ENCODE measurements around the gene EEF1AKMT1. TPM values are rescaled to one million over a fixed set of nuclear protein-coding genes. Genes with fewer than 3 reads are reported as not detected.

Gene EEF1AKMT1
- total RNA-seq, 1 experiment from 2014 or later: 6.1 TPM

DNA sequence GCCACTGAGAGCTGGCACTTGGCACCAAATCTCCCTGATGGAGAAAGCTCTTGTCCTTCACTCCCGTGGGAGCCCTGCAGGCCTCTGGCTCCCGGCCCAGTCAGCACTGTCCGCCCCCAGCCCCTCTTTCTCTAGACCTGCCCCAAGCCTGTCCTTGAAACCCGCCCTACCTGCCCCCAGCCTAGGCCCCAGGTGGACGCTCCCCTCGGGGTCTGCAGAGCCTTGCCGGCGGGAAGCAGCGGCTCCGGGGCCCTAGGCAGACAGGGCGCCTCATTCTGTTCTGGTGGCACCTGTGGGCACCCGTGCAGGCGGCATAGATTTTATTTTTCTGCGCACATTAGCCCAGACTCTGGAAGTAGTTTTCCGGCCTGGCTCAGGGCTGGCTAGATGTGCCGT lies 52.7 kb downstream of the EEF1AKMT1 start:
- H2BK15ac ChIP-seq (ENCODE audit: low read depth, low read length): no peak overlapping the region
- no peak overlapping the region for H3K4me2 ChIP-seq (ENCODE audit: insufficient read depth, insufficient read length, low read length)
- no peaks in the 10 kb centered on the region for H3K4me1 ChIP-seq (ENCODE audit: insufficient read depth, low read length)
- no peak overlapping the region for H2BK5ac ChIP-seq (ENCODE audit: insufficient read length, low read length)
- H4K8ac ChIP-seq (replicated peaks; ENCODE audit: insufficient read length, low read depth, low read length): no peak overlapping the region
- H4K5ac ChIP-seq (ENCODE audit: insufficient read length, low read depth, low read length): no peak overlapping the region
- no peak overlapping the region for H2BK12ac ChIP-seq (ENCODE audit: insufficient read length, low read depth, low read length)
- no peak overlapping the region for H2AK5ac ChIP-seq (ENCODE audit: insufficient read length, low read length)
- H4K20me1 ChIP-seq (ENCODE audit: control insufficient read depth, insufficient read depth, insufficient read length): no peaks in the 10 kb centered on the region
- no peak overlapping the region for H3K4ac ChIP-seq (ENCODE audit: low read depth, low read length)
- TF ChIP-seq CTCF (conservative IDR thresholded peaks at IDR 0.05): no peak
- H2BK120ac ChIP-seq (ENCODE audit: low read depth, low read length, poor library complexity, severe bottlenecking): no peak overlapping the region
- H3K79me1 ChIP-seq (ENCODE audit: insufficient read depth, low read depth, low read length, poor library complexity, severe bottlenecking): no peaks in the 10 kb centered on the region
- no peak overlapping the region for H3K23ac ChIP-seq (ENCODE audit: insufficient read length, low read depth, low read length)
- no peak overlapping the region for H3K27ac ChIP-seq (ENCODE audit: insufficient read length, low read depth, low read length)
- H3K36me3 Mint-ChIP-seq (ENCODE audit: insufficient read depth in 1 of 3, low read depth in 3 of 3): no peaks in the 10 kb centered on the region
- H3K18ac ChIP-seq (ENCODE audit: insufficient read length, low read depth, low read length): no peak overlapping the region
- H4K91ac ChIP-seq (ENCODE audit: insufficient read length, low read depth, low read length): no peak overlapping the region
- peaks cover 33% of the 10 kb centered on the region for H3K27me3 Mint-ChIP-seq (ENCODE audit: low read depth)
- no peaks in the 10 kb centered on the region for H3K9me3 ChIP-seq (ENCODE audit: control insufficient read depth, low read depth, low read length)
- peaks cover 14% of the 10 kb centered on the region in 2 experiments for H3K4me1 Mint-ChIP-seq
- H3T11ph ChIP-seq (ENCODE audit: low read length): no peak overlapping the region
- no peaks in the 10 kb centered on the region for H3K23me2 ChIP-seq (ENCODE audit: insufficient read length, low read depth, low read length, poor library complexity, severe bottlenecking)
- no peak for DNase-seq
- no peak overlapping the region for H3K56ac ChIP-seq (ENCODE audit: insufficient read length, low read depth, low read length)
- H2BK20ac ChIP-seq (ENCODE audit: low read depth, low read length, poor library complexity, severe bottlenecking): no peak overlapping the region
- WGBS (ENCODE audit: extremely low coverage, insufficient read length, low lambda C conversion rate): no CpG with 5 or more reads among the region's 16 CpGs
- H3K27me3 ChIP-seq (ENCODE audit: insufficient read depth, low read length): no peaks in the 10 kb centered on the region
- no peak overlapping the region; a peak in 1 of 7 replicates for H3K27ac Mint-ChIP-seq
- H3K79me2 ChIP-seq (ENCODE audit: insufficient read depth, low read length): no peaks in the 10 kb centered on the region
- H3K4me3 Mint-ChIP-seq: peak overlapping the region; percentile 58 to 73
- no peak overlapping the region for H2AFZ ChIP-seq (ENCODE audit: low read length)
- H3K14ac ChIP-seq (ENCODE audit: insufficient read depth, low read length): no peak overlapping the region
- H3K9ac ChIP-seq (ENCODE audit: extremely low read depth, insufficient read length, low read length): no peak overlapping the region
- no peaks in the 10 kb centered on the region for H3K9me3 Mint-ChIP-seq

Data from H9 (cell line).